ENCODE results near the gene EML4.

DNA sequence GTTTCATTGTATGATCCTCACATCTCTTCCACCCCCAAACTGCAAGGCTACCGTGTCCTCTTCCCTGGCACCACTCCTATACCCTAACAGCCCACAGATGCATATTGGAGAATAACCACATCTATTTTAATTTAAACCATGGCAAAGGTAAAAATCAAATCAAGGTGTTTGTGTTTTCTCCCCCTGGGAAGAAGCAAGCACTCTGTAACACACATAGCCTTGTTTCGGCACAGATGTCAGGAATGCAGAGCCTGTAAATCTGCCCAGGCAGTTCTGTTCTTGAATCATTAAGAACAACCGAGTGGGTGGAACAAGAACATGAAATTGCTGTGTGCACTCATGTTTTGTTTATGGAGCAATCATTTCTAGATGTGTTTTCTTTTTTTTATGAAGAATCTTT lies 198.7 kb downstream of the EML4 start:
- TF ChIP-seq ZBTB33 (IDR thresholded peaks at IDR 0.05) (no peak), CTCF (IDR thresholded peaks at IDR 0.05 in 2 of 3, conservative IDR thresholded peaks at IDR 0.05 in 1 of 3; ENCODE audit: control insufficient read depth in 2 of 3, extremely low read depth in 1 of 3, insufficient read depth in 1 of 3, low read depth in 3 of 3, low read length in 3 of 3) (no peak)
